Mucosa of descending colon (tissue), 3 donors: Measurements from ENCODE around the gene NT5C. TPM values are rescaled to one million over a fixed set of nuclear protein-coding genes. Genes with fewer than 3 reads are reported as not detected.
"Not testable (repeated sequence)": the region's sequence is repeated elsewhere in the genome, so short reads cannot be mapped to it uniquely, and the experiment has no call there.

ENCODE experiments used
- ATAC-seq: fragments of 200-7000 bp; cut with Tn5 transposase; one replicate; pipeline ENCODE4 v1.9.1; 2020; ENCODE audit warnings: mild to moderate bottlenecking, moderate library complexity
- DNase-seq, 3 donors: peaks; one replicate each; pipeline ENCODE4 v3.0.0-alpha.2; 2020
- H3K36me3 ChIP-seq: fragments of 200-600 bp; one replicate; pipeline ENCODE4 v1.8.0; 2021; ENCODE audit warnings: low read depth, mild to moderate bottlenecking
- H3K4me1 ChIP-seq: fragments of 200-600 bp; one replicate; pipeline ENCODE4 v1.8.0; 2021; ENCODE audit warnings: low read depth, mild to moderate bottlenecking
- H3K4me3 ChIP-seq: fragments of 200-600 bp; one replicate; pipeline ENCODE4 v1.8.0; 2021; ENCODE audit warnings: mild to moderate bottlenecking
- H3K9me3 ChIP-seq: fragments of 200-600 bp; one replicate; pipeline ENCODE4 v1.8.0; 2021; ENCODE audit warnings: mild to moderate bottlenecking
- intact Hi-C, 2 donors: fragments of 100-400 bp; cut with DNase I in 1 of 2; cut with micrococcal nuclease in 1 of 2; formaldehyde crosslinking; loops; one replicate each; pipeline versions ENCODE4 v1.11.0 to v1.11.1; 2022; cut with DNase I, micrococcal nuclease
- total RNA-seq, 3 donors: library from RNA; stranded (reverse); fragmentation: NEBNext Ultra II Directional in 2 of 3; extraction: Animal tissue kit (Norgen Biotek cat#: 25700) in 2 of 3; gene quantifications; one replicate each; pipeline versions ENCODE4 v1.2.1 to v1.2.4, GENCODE V29; 2021 to 2023
- TF ChIP-seq, protein P1 (sequence below): fragments of 200-600 bp; IDR thresholded peaks from one replicate; pipeline ENCODE4 v1.8.0; 2022; ENCODE audit warnings: antibody characterized with exemption, mild to moderate bottlenecking
- donor health status: DM: no; HTN: no; CAD: no; lungs with moderate emphysema.
- donor health status: DM: no; HTN: no; CAD: no.
- donor health status: DM: no; HTN: yes; CAD: no.

The NT5C gene
- total RNA-seq, 3 donors from 2014 or later = 57.2 to 97.6 (median 75.4) TPM

DNA sequence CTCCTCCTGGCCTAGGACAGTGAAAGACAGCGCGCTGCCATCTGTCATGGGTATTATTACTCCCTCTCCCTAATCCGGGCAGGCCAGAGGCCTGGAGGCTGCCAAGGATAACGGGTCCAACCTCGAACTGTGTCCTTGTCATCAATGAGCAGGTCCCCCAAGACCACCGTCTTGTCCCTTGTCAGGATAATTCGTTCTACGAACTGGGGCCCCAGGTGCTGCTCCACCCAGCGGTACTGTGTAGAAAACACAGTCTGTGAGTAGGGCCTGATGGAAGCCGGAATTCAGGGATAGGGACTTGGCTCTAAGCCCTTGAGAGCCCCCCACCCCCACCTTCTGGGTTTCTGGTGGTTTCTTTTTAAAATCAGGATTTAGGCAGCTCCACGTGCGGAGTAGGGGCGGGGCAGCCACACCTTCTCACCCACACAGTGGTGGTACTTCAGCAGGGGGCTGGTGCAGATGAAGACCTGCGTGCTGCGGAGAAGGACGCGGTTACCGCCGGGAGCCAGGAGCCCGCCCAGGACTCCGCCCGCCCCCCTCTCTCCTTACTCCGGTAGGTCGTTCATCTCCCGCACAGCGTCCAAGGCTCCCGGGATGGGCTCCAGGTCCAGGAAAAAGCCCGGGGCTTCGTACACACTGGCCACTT lies 787 bp downstream of the NT5C start:
- DNase-seq = peak; percentile 65 to 78 (median 67)
- Histone ChIP-seq H3K4me3 (peak overlapping the region; percentile 73), H3K4me1 (peaks cover 35% of the 10 kb centered on the region), H3K36me3 (no peaks in the 10 kb centered on the region), H3K9me3 (no peaks in the 10 kb centered on the region)
- TF ChIP-seq, protein P1, sequence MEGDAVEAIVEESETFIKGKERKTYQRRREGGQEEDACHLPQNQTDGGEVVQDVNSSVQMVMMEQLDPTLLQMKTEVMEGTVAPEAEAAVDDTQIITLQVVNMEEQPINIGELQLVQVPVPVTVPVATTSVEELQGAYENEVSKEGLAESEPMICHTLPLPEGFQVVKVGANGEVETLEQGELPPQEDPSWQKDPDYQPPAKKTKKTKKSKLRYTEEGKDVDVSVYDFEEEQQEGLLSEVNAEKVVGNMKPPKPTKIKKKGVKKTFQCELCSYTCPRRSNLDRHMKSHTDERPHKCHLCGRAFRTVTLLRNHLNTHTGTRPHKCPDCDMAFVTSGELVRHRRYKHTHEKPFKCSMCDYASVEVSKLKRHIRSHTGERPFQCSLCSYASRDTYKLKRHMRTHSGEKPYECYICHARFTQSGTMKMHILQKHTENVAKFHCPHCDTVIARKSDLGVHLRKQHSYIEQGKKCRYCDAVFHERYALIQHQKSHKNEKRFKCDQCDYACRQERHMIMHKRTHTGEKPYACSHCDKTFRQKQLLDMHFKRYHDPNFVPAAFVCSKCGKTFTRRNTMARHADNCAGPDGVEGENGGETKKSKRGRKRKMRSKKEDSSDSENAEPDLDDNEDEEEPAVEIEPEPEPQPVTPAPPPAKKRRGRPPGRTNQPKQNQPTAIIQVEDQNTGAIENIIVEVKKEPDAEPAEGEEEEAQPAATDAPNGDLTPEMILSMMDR = no peak
- peak; percentile 59 for ATAC-seq
- intact Hi-C loops = no loop called here

- Histone ChIP-seq H3K9me3 (no peaks in the 10 kb centered on the region), H3K4me1 (peaks cover 42% of the 10 kb centered on the region), H3K4me3 (no peak overlapping the region), H3K36me3 (no peaks in the 10 kb centered on the region)
- intact Hi-C loops = no loop called here
- TF ChIP-seq, protein P1 = no peak
- peak in 2 of 3 donors; percentile 54 to 62 for DNase-seq
- ATAC-seq = no peak
Observed at GRCh38 chr17:75130059-75130631, 1.4 kb downstream of the NT5C start.

DNA sequence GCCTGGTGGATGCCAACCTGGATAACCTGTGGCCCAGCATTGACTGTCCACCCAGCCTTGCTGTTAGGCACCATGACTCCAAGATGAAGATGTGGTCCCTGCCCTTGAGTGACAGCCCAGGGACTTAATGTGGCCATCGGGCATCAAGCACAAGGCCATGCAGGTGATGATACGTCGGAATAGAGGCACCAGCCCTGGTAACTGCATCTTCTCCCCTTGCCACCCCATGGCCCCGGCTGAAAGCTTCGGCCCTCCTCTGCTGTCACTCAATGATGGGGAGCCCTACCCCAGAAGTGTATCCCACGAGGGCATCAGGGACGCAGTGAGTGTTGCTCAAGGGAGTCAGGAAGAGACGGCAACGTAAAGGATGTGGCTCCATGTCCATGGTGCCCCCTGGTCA lies 2.0 kb downstream of the NT5C start:
- peaks cover 47% of the 10 kb centered on the region for H3K4me1 ChIP-seq
- no peaks in the 10 kb centered on the region for H3K9me3 ChIP-seq
- no peaks in the 10 kb centered on the region for H3K36me3 ChIP-seq
- no peak for DNase-seq
- no peak overlapping the region for H3K4me3 ChIP-seq
- no peak for ATAC-seq
- intact Hi-C loops = no loop called here
- TF ChIP-seq, protein P1 = no peak

DNA sequence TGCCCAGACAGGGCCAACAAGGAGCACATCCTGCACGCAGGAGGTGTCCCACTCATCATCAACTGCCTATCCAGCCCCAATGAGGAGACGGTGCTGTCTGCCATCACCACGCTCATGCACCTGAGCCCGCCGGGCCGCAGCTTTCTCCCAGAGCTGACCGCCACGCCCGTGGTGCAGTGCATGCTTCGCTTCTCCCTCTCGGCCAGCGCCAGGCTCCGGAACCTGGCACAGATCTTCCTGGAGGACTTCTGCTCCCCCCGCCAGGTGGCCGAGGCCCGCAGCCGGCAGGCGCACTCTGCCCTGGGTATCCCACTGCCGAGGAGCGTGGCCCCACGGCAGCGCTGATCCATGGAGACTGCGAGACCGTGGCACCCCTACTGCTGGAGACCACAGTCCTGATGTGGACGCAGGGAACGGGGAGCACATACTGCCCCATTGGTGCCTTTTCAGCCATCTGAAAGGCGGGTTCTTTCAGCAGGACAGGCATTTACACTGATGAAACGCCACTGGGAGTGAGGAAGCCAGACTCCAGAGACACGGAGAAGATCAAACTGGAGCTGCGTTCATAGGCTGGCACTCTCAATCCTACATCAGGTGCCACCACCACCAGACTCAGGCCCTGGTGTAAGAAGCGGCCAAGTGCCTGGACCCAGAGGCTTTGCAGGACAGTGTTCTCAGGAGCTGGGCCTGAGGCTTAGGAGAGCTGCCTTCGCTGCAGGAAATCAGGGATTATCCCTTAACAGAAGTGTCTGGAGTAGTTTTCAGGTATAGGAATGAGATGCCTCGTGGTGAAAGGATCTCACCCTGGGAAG lies 2.6 kb downstream of the NT5C start:
- intact Hi-C loops = no loop called here
- TF ChIP-seq, protein P1 = no peak
- Histone ChIP-seq H3K36me3 (no peaks in the 10 kb centered on the region), H3K4me1 (peaks cover 53% of the 10 kb centered on the region), H3K9me3 (no peaks in the 10 kb centered on the region), H3K4me3 (no peak overlapping the region)
- DNase-seq = no peak
- no peak for ATAC-seq

GRCh38 chr17:75127936-75128335 lies 3.6 kb downstream of the NT5C start:
- peaks cover 59% of the 10 kb centered on the region for H3K4me1 ChIP-seq
- intact Hi-C loops, H3K9me3 ChIP-seq, ATAC-seq, H3K4me3 ChIP-seq, H3K36me3 ChIP-seq: not testable (repeated sequence)
- DNase-seq = peak in 1 of 3 donors; percentile 39

- TF ChIP-seq, protein P1 = no peak
- H3K36me3 ChIP-seq = no peaks in the 10 kb centered on the region
- peaks cover 58% of the 10 kb centered on the region for H3K4me1 ChIP-seq
- intact Hi-C loops = no loop called here
- no peak overlapping the region for H3K4me3 ChIP-seq
- H3K9me3 ChIP-seq = no peaks in the 10 kb centered on the region
- ATAC-seq (no peak), DNase-seq (no peak)
Observed at GRCh38 chr17:75126954-75127353, 4.6 kb downstream of the NT5C start.
